Testis (tissue), 3 donors: Measurements from ENCODE around the gene UBAC2. TPM values are rescaled to one million over a fixed set of nuclear protein-coding genes. Genes with fewer than 3 reads are reported as not detected.

Experiments used
- DNase-seq: peaks from one replicate; pipeline ENCODE4 v3.0.0-alpha.2; 2019
- H3K27ac ChIP-seq, 2 donors: fragments of 200-600 bp; sonication (generic); one replicate each; pipeline ENCODE4 v1.5.1; 2019
- H3K27me3 ChIP-seq: fragments of 200-600 bp; sonication (generic); one replicate; pipeline ENCODE4 v1.5.1; 2019
- H3K36me3 ChIP-seq: fragments of 200-600 bp; sonication (generic); one replicate; pipeline ENCODE4 v1.5.1; 2017; ENCODE audit warnings: low read depth; ENCODE audit errors: missing control alignments
- H3K4me1 ChIP-seq: fragments of 200-600 bp; sonication (generic); one replicate; pipeline ENCODE4 v1.5.1; 2019
- H3K4me3 ChIP-seq, 2 donors: fragments of 200-600 bp; sonication (generic); one replicate each; pipeline ENCODE4 v1.5.1; 2017 to 2019
- H3K9me3 ChIP-seq: fragments of 200-600 bp; sonication (generic); one replicate; pipeline ENCODE4 v1.5.1; 2017
- CTCF ChIP-seq, 3 experiments: fragments of 450-650 bp in 2 of 3; fragments of 200-600 bp in 1 of 3; sonication (generic) in 1 of 3; IDR thresholded peaks; one replicate each; pipeline ENCODE4 v1.5.1; 2016 to 2019; ENCODE audit warnings: antibody characterized with exemption in 3 of 3, mild to moderate bottlenecking in 2 of 3, moderate library complexity in 1 of 3
- POLR2A ChIP-seq: fragments of 450-650 bp; IDR thresholded peaks from one replicate; pipeline ENCODE4 v1.6.1; 2017; ENCODE audit warnings: antibody characterized with exemption, mild to moderate bottlenecking, moderate library complexity
- WGBS, 2 donors: methylation state at CpG; one replicate each; pipeline ENCODE4 v1.1.5; 2018; 5-methylcytosine and 5-hydroxymethylcytosine counted together
- intact Hi-C: fragments of 100-400 bp; cut with DNase I; formaldehyde crosslinking; loops from one replicate; pipeline ENCODE4 v1.15.1; 2023; ENCODE audit warnings: low total_unique reads
- polyA plus RNA-seq: library from polyadenylated mRNA; stranded (reverse); fragments of 350-450 nt; fragmentation: Illumina TruSeq; extraction: RNeasy Lipid Tissue Mini Kit (QIAGEN cat#74804); gene quantifications from one replicate; pipeline ENCODE4 v1.2.3, GENCODE V29; 2014; ENCODE audit warnings: low read depth, low replicate concordance; ENCODE audit not compliant: insufficient read depth
- total RNA-seq, 2 donors: library from RNA; depleted of rRNA; stranded (reverse); fragments of >200 nt; gene quantifications; one replicate each; pipeline ENCODE4 v1.2.3, GENCODE V29; 2016

Gene UBAC2
- total and polyA plus RNA-seq, 3 donors from 2014 or later, result 85.5 to 147 (median 93.0) TPM

GRCh38 chr13:99340638-99341037, 140.0 kb downstream of the UBAC2 start:
- Histone ChIP-seq H3K4me1 (no peaks in the 10 kb centered on the region), H3K27me3 (no peaks in the 10 kb centered on the region), H3K27ac (no peak overlapping the region), H3K36me3 (no peaks in the 10 kb centered on the region), H3K4me3 (no peak overlapping the region), H3K9me3 (no peaks in the 10 kb centered on the region)
- DNase-seq, result no peak
- intact Hi-C loops, result no loop called here
- TF ChIP-seq POLR2A, result no peak
- no peak for TF ChIP-seq CTCF (IDR thresholded peaks at IDR 0.05)

- Histone ChIP-seq H3K4me1 (no peaks in the 10 kb centered on the region), H3K36me3 (no peaks in the 10 kb centered on the region), H3K27me3 (no peaks in the 10 kb centered on the region), H3K27ac (no peak overlapping the region), H3K9me3 (no peaks in the 10 kb centered on the region), H3K4me3 (no peak overlapping the region)
- intact Hi-C loops, result no loop called here
- no peak for TF ChIP-seq POLR2A
- no peak for TF ChIP-seq CTCF (IDR thresholded peaks at IDR 0.05)
- no peak for DNase-seq
- WGBS, 2 donors, result 87 to 94% methylated on average over 10 to 16 of the region's 16 CpGs
Measured at GRCh38 chr13:99341969-99342722, 141.5 kb downstream of the UBAC2 start.

DNA sequence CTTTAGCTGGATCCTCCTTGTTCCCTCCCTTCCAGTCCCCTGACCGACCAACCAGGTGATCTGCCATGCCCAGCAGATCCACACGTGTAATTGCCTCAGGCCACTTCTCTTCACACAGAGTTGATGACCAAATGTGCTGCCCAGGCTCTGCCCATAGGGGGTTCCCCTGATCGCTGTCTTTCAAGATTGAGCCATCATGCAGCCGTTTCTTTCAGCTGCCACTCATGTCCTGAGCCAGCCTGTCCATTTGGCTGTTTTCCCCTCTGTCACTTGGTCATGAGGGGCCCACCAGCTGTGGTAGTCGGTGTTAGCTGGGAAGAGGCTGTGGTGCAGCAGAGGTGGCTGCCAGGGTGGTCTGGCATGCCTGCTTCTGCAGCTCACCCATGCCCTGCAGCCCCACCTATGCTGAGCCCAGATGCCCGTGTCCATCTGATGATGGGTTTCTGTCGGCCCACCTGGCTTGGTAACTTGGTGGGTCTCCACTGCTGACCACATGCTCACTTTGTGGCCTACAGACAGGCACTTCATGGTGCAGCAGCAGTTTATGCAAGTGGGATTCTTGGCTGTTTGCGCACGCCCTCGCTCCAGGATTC, 142.2 kb downstream of the UBAC2 start:
- WGBS, 2 donors, result 81 to 87% methylated on average over 8 to 10 of the region's 10 CpGs
- Histone ChIP-seq H3K27me3 (no peaks in the 10 kb centered on the region), H3K4me3 (no peak overlapping the region), H3K4me1 (no peaks in the 10 kb centered on the region), H3K36me3 (no peaks in the 10 kb centered on the region), H3K27ac (no peak overlapping the region), H3K9me3 (no peaks in the 10 kb centered on the region)
- no peak for TF ChIP-seq POLR2A
- no peak for DNase-seq
- intact Hi-C loops, result no loop called here

- no peak overlapping the region for H3K27ac ChIP-seq
- no peaks in the 10 kb centered on the region for H3K36me3 ChIP-seq
- H3K4me3 ChIP-seq, result no peak overlapping the region
- H3K4me1 ChIP-seq, result no peaks in the 10 kb centered on the region
- no peak for TF ChIP-seq POLR2A
- TF ChIP-seq CTCF (IDR thresholded peaks at IDR 0.05), result no peak
- 93 to 96% methylated on average over 6 of the region's 6 CpGs for WGBS, 2 donors
- no peaks in the 10 kb centered on the region for H3K9me3 ChIP-seq
- DNase-seq, result no peak
- intact Hi-C loops, result no loop called here
- H3K27me3 ChIP-seq, result no peaks in the 10 kb centered on the region
Measured at GRCh38 chr13:99344610-99345208, 144.1 kb downstream of the UBAC2 start.

- TF ChIP-seq POLR2A, result no peak
- no peak for TF ChIP-seq CTCF (IDR thresholded peaks at IDR 0.05)
- Histone ChIP-seq H3K4me1 (no peaks in the 10 kb centered on the region), H3K4me3 (no peak overlapping the region), H3K27ac (no peak overlapping the region), H3K36me3 (no peaks in the 10 kb centered on the region), H3K27me3 (no peaks in the 10 kb centered on the region), H3K9me3 (no peaks in the 10 kb centered on the region)
- intact Hi-C loops, result no loop called here
- no peak for DNase-seq
- WGBS, 2 donors, result 70 to 83% methylated on average over 5 of the region's 5 CpGs
Measured at GRCh38 chr13:99345345-99345744, 144.7 kb downstream of the UBAC2 start.
